PC-9 (cell line): ENCODE data around the gene GRAMD2A. TPM values are rescaled to one million over a fixed set of nuclear protein-coding genes. Genes with fewer than 3 reads are reported as not detected.

Experiments used
- BruUV-seq: library from RNA; stranded (reverse); fragments of 400-500 nt; replicated peaks from 2 replicates; lab custom pipeline; 2021; lab: Mats Ljungman, UMichigan
- CTCF ChIA-PET: fragments of 300-600 bp; sonication (Branson Sonifier 250); formaldehyde crosslinking; loops from one replicate; lab custom pipeline; 2022; ENCODE audit warnings: antibody characterized with exemption; lab: Charles Lee
- POLR2A ChIA-PET: fragments of 300-600 bp; sonication (Branson Sonifier 250); formaldehyde crosslinking; loops from one replicate; lab custom pipeline; 2022; ENCODE audit warnings: antibody characterized with exemption; ENCODE audit not compliant: unreplicated experiment; lab: Charles Lee
- DNase-seq, 2 experiments: peaks; one replicate each; pipeline versions ENCODE4 v3.0.0 to v3.0.0-alpha.2; 2015 to 2022; ENCODE audit warnings: mixed read lengths in 1 of 2
- H2AFZ ChIP-seq: fragments of 200-600 bp; sonication (generic); 2 replicates; pipeline ENCODE4 v1.8.1; 2017; ENCODE audit warnings: antibody characterized with exemption
- H3F3A ChIP-seq: fragments of 200-600 bp; sonication (generic); 2 replicates; pipeline ENCODE4 v1.8.1; 2017; ENCODE audit warnings: antibody characterized with exemption, mild to moderate bottlenecking, low read depth; ENCODE audit not compliant: insufficient read depth
- H3K27ac ChIP-seq: fragments of 200-600 bp; sonication (generic); 2 replicates; pipeline ENCODE4 v1.6.1; 2016; ENCODE audit warnings: mixed run types
- H3K27me3 ChIP-seq: fragments of 200-600 bp; sonication (generic); 2 replicates; pipeline ENCODE4 v1.6.1; 2016; ENCODE audit warnings: low read depth, mixed run types; ENCODE audit not compliant: insufficient read depth
- H3K36me3 ChIP-seq: fragments of 200-600 bp; sonication (generic); 2 replicates; pipeline ENCODE4 v1.6.1; 2016; ENCODE audit warnings: low read depth, mixed run types
- H3K4me1 ChIP-seq: fragments of 200-600 bp; sonication (generic); replicated peaks from 2 replicates; pipeline ENCODE4 v1.6.1; 2016; ENCODE audit warnings: mixed run types; ENCODE audit not compliant: insufficient read depth
- H3K4me2 ChIP-seq: fragments of 200-600 bp; sonication (generic); 2 replicates; pipeline ENCODE4 v1.6.1; 2017; ENCODE audit warnings: mixed run types
- H3K4me3 ChIP-seq: fragments of 200-600 bp; sonication (generic); 2 replicates; pipeline ENCODE4 v1.6.1; 2016; ENCODE audit warnings: mixed run types
- H3K79me2 ChIP-seq: fragments of 200-600 bp; sonication (generic); 2 replicates; pipeline ENCODE4 v1.6.1; 2017; ENCODE audit warnings: low read depth, mixed run types
- H3K9me2 ChIP-seq: fragments of 200-600 bp; sonication (generic); 2 replicates; pipeline ENCODE4 v1.8.1; 2017; ENCODE audit warnings: mild to moderate bottlenecking; ENCODE audit not compliant: insufficient read depth
- H3K9me3 ChIP-seq: fragments of 200-600 bp; sonication (generic); 2 replicates; pipeline ENCODE4 v1.8.1; 2016; ENCODE audit warnings: low read depth; ENCODE audit not compliant: insufficient read depth
- H4K20me1 ChIP-seq: fragments of 200-600 bp; sonication (generic); 2 replicates; pipeline ENCODE4 v1.8.1; 2017; ENCODE audit not compliant: insufficient read depth
- CTCF ChIP-seq: fragments of 200-600 bp; sonication (generic); conservative IDR thresholded peaks from 2 replicates; pipeline ENCODE4 v1.6.1; 2017; ENCODE audit warnings: mixed run types, antibody characterized with exemption, mild to moderate bottlenecking, moderate library complexity
- EZH2 ChIP-seq: fragments of 200-600 bp; sonication (generic); IDR thresholded peaks from 2 replicates; pipeline ENCODE4 v1.8.0; 2017; ENCODE audit warnings: antibody characterized with exemption, low read depth
- intact Hi-C: fragments of 100-400 bp; cut with micrococcal nuclease; formaldehyde crosslinking; loops from one replicate; pipeline ENCODE4 v1.10.0; 2022; ENCODE audit not compliant: unreplicated experiment
- total RNA-seq: library from RNA; stranded (reverse); gene quantifications from 2 replicates; pipeline ENCODE4 v1.2.3, GENCODE V29; 2021

GRAMD2A gene
- total RNA-seq, 1 experiment from 2014 or later = 60.2 TPM

- H3K36me3 ChIP-seq = peaks cover 22% of the 10 kb centered on the region
- H3K9me2 ChIP-seq = no peaks in the 10 kb centered on the region
- H3K79me2 ChIP-seq = peaks cover 31% of the 10 kb centered on the region
- peak overlapping the region; percentile 66 for H3K4me3 ChIP-seq
- BruUV-seq = no TSS peak
- ChIA-PET POLR2A (interaction anchor here (0.7 to 1.7 kb wide), 7 partner anchors 15 to 379 kb away, joined by 5 to 13 read pairs (median 7); partner anchors contain the start of genes GRAMD2A, MYO9A and SENP8), CTCF (interaction anchor here (0.6 to 1.4 kb wide), 2 partner anchors 30 to 425 kb away, joined by 4 to 10 read pairs; no protein-coding TSS in a partner anchor)
- H3K27ac ChIP-seq = peak overlapping the region; percentile 96
- peak in 1 of 2 experiments; percentile 18 for DNase-seq
- H3K27me3 ChIP-seq = no peaks in the 10 kb centered on the region
- no peaks in the 10 kb centered on the region for H4K20me1 ChIP-seq
- no peak for TF ChIP-seq EZH2
- no peak for TF ChIP-seq CTCF
- intact Hi-C loops = loop anchor here (1.0 kb wide), 1 partner anchor 63 kb away; the partner anchor contains the start of gene PKM
- H3F3A ChIP-seq = peaks cover 41% of the 10 kb centered on the region
- peak overlapping the region; percentile 99 for H3K4me2 ChIP-seq
- no peak overlapping the region for H2AFZ ChIP-seq
- peaks cover 51% of the 10 kb centered on the region for H3K4me1 ChIP-seq
- H3K9me3 ChIP-seq = no peaks in the 10 kb centered on the region
Measured at GRCh38 chr15:72168808-72169190, 28.8 kb downstream of the GRAMD2A start.

GRCh38 chr15:72168131-72168807 is 29.3 kb downstream of the GRAMD2A start:
- H4K20me1 ChIP-seq = no peaks in the 10 kb centered on the region
- TSS peak; percentile 94 for BruUV-seq
- H3K27me3 ChIP-seq = no peaks in the 10 kb centered on the region
- peaks cover 22% of the 10 kb centered on the region for H3K36me3 ChIP-seq
- peaks cover 41% of the 10 kb centered on the region for H3F3A ChIP-seq
- no peak overlapping the region for H2AFZ ChIP-seq
- H3K4me3 ChIP-seq = peak overlapping the region; percentile 66
- H3K9me3 ChIP-seq = no peaks in the 10 kb centered on the region
- peaks cover 51% of the 10 kb centered on the region for H3K4me1 ChIP-seq
- TF ChIP-seq EZH2 (no peak), CTCF (no peak)
- peaks cover 31% of the 10 kb centered on the region for H3K79me2 ChIP-seq
- POLR2A ChIA-PET = interaction anchor here (0.6 to 1.6 kb wide), 8 partner anchors 16 to 420 kb away, joined by 3 to 13 read pairs (median 5); partner anchors contain the start of genes GRAMD2A, MYO9A and SENP8
- DNase-seq = peak; percentile 84 to 97
- peak overlapping the region; percentile 96 for H3K27ac ChIP-seq
- H3K4me2 ChIP-seq = peak overlapping the region; percentile 99
- CTCF ChIA-PET = interaction anchor here (0.6 to 1.4 kb wide), 2 partner anchors 30 to 425 kb away, joined by 4 to 10 read pairs; no protein-coding TSS in a partner anchor
- no peaks in the 10 kb centered on the region for H3K9me2 ChIP-seq
- intact Hi-C loops = loop anchor here (1.0 kb wide), 1 partner anchor 63 kb away; the partner anchor contains the start of gene PKM

GRCh38 chr15:72167445-72167844 is 30.1 kb downstream of the GRAMD2A start:
- Histone ChIP-seq H3K4me3 (peak overlapping the region; percentile 66; the same call in 1 of the 2 replicates), H3K36me3 (peaks cover 22% of the 10 kb centered on the region), H3K27ac (peak overlapping the region; percentile 96), H3K4me1 (peaks cover 51% of the 10 kb centered on the region), H3K9me3 (no peaks in the 10 kb centered on the region), H4K20me1 (no peaks in the 10 kb centered on the region), H3K79me2 (peaks cover 31% of the 10 kb centered on the region), H3K9me2 (no peaks in the 10 kb centered on the region), H3K4me2 (peak overlapping the region; percentile 99), H2AFZ (no peak overlapping the region), H3F3A (peaks cover 41% of the 10 kb centered on the region), H3K27me3 (no peaks in the 10 kb centered on the region)
- ChIA-PET POLR2A (no interaction called here), CTCF (no interaction called here)
- intact Hi-C loops = no loop called here
- no TSS peak for BruUV-seq
- DNase-seq = no peak
- TF ChIP-seq CTCF = no peak
- TF ChIP-seq EZH2 = no peak
